Measurements from ENCODE around the gene PHYHIPL. TPM values are rescaled to one million over a fixed set of nuclear protein-coding genes. Genes with fewer than 3 reads are reported as not detected.

The PHYHIPL gene
- total RNA-seq, 1 donor from 2014 or later, result 0.34 TPM

GRCh38 chr10:59225211-59225610 lies 48.8 kb downstream of the PHYHIPL start:
- no peaks in the 10 kb centered on the region for H3K36me3 Mint-ChIP-seq (ENCODE audit: low read depth, unreplicated experiment)
- no peak for FAIRE-seq

DNA sequence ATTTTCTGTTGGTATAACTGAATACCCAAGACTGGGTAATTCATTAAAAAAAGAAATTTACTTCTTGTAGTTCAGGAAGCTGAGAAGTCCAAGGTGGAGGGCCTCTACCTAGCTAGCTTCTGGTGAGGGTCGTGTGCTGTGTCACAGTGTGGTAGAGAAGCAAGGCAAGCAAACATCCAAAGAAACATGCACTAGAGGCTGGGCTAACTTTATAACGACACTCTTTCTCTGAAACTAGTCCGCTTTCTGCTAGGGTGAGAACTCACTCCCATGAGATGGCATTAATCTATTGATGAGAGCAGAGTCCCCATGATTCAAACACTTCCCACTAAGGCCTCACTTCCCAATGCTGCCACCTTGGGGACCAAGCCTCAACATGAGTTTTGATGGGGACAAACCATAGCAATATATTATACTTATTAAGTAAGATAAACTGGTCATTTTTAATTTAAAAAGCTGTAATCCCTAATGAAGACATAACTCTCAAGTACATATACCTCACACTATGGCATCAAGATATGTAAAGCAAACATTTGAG lies 50.8 kb downstream of the PHYHIPL start:
- Histone ChIP-seq H3K9me3 (ENCODE audit: insufficient read depth, low read depth, low read length) (no peaks in the 10 kb centered on the region), H3K36me3 (ENCODE audit: insufficient read depth, low read length) (no peaks in the 10 kb centered on the region), H4K20me1 (ENCODE audit: insufficient read depth, low read length) (no peaks in the 10 kb centered on the region), H3K27me3 (ENCODE audit: insufficient read depth, low read length) (no peaks in the 10 kb centered on the region), H2AFZ (ENCODE audit: low read depth, low read length) (no peak overlapping the region), H3K27ac (ENCODE audit: low read depth, low read length) (no peak overlapping the region), H3K79me2 (ENCODE audit: insufficient read depth, low read length) (no peaks in the 10 kb centered on the region), H3K4me3 (ENCODE audit: insufficient read depth, low read depth, low read length) (no peak overlapping the region), H3K4me2 (ENCODE audit: low read length) (no peak overlapping the region), H3K9ac (ENCODE audit: low read length) (no peak overlapping the region), H3K4me1 (ENCODE audit: insufficient read depth, low read length) (no peaks in the 10 kb centered on the region)
- no peak for TF ChIP-seq EZH2 (IDR thresholded peaks at IDR 0.05; ENCODE audit: insufficient read depth, low read length)
- no peak for TF ChIP-seq CTCF (IDR thresholded peaks at IDR 0.05; ENCODE audit: insufficient read depth, low read depth, low read length)
- FAIRE-seq (no peak), DNase-seq (ENCODE audit: low read depth) (no peak)
- Mint-ChIP-seq H3K9me3 (ENCODE audit: unreplicated experiment) (no peaks in the 10 kb centered on the region), H3K4me3 (ENCODE audit: unreplicated experiment) (no peak overlapping the region), H3K27me3 (ENCODE audit: low read depth, unreplicated experiment) (no peaks in the 10 kb centered on the region), H3K27ac (ENCODE audit: unreplicated experiment) (no peak overlapping the region), H3K36me3 (ENCODE audit: low read depth, unreplicated experiment) (no peaks in the 10 kb centered on the region), H3K4me1 (ENCODE audit: low read depth, unreplicated experiment) (peaks cover 2% of the 10 kb centered on the region)

More at GRCh38 chr10:59225211-59225610, 48.8 kb downstream of the PHYHIPL start:
- no peak overlapping the region for H3K4me2 ChIP-seq (ENCODE audit: low read length)
- H3K36me3 ChIP-seq (ENCODE audit: insufficient read depth, low read length), result no peaks in the 10 kb centered on the region
- no peak overlapping the region for H3K27ac ChIP-seq (ENCODE audit: low read depth, low read length)
- H4K20me1 ChIP-seq (ENCODE audit: insufficient read depth, low read length), result no peaks in the 10 kb centered on the region
- H3K9me3 Mint-ChIP-seq (ENCODE audit: unreplicated experiment), result no peaks in the 10 kb centered on the region
- no peak overlapping the region for H3K4me3 Mint-ChIP-seq (ENCODE audit: unreplicated experiment)
- H3K79me2 ChIP-seq (ENCODE audit: insufficient read depth, low read length), result no peaks in the 10 kb centered on the region
- no peaks in the 10 kb centered on the region for H3K4me1 ChIP-seq (ENCODE audit: insufficient read depth, low read length)
- H3K4me3 ChIP-seq (ENCODE audit: insufficient read depth, low read depth, low read length), result no peak overlapping the region
- no peak overlapping the region for H2AFZ ChIP-seq (ENCODE audit: low read depth, low read length)
- peaks cover 2% of the 10 kb centered on the region for H3K4me1 Mint-ChIP-seq (ENCODE audit: low read depth, unreplicated experiment)
- no peak overlapping the region for H3K27ac Mint-ChIP-seq (ENCODE audit: unreplicated experiment)
- H3K9me3 ChIP-seq (ENCODE audit: insufficient read depth, low read depth, low read length), result no peaks in the 10 kb centered on the region
- H3K27me3 ChIP-seq (ENCODE audit: insufficient read depth, low read length), result no peaks in the 10 kb centered on the region
- no peaks in the 10 kb centered on the region for H3K27me3 Mint-ChIP-seq (ENCODE audit: low read depth, unreplicated experiment)
- no peak for TF ChIP-seq CTCF (IDR thresholded peaks at IDR 0.05; ENCODE audit: insufficient read depth, low read depth, low read length)
- no peak for TF ChIP-seq EZH2 (IDR thresholded peaks at IDR 0.05; ENCODE audit: insufficient read depth, low read length)
- DNase-seq (ENCODE audit: low read depth), result no peak
- no peak overlapping the region for H3K9ac ChIP-seq (ENCODE audit: low read length)

DNA sequence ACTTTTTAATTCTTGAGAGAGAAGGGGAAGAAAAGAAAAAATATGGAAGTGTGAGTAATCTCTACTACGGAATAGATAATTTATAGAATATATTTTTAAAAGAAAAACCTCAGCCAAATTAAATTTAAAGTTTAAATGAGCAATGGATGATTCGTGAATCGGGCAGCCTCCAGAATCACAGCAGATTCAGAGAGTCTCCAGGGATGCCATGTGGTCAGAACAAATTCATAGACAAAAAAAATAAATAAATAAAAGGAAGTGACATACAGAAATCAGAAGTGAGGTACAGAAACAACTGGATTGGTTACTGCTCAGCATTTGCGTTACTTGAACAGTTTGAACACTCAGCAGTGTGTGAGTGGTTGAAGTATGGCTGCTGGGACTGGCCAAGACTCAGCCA lies 53.0 kb downstream of the PHYHIPL start:
- Histone ChIP-seq H3K79me2 (ENCODE audit: insufficient read depth, low read length) (no peaks in the 10 kb centered on the region), H3K9me3 (ENCODE audit: insufficient read depth, low read depth, low read length) (no peaks in the 10 kb centered on the region), H3K27me3 (ENCODE audit: insufficient read depth, low read length) (no peaks in the 10 kb centered on the region), H3K9ac (ENCODE audit: low read length) (no peak overlapping the region), H3K4me2 (ENCODE audit: low read length) (no peak overlapping the region), H4K20me1 (ENCODE audit: insufficient read depth, low read length) (no peaks in the 10 kb centered on the region), H3K4me1 (ENCODE audit: insufficient read depth, low read length) (no peaks in the 10 kb centered on the region), H3K4me3 (ENCODE audit: insufficient read depth, low read depth, low read length) (no peak overlapping the region), H3K36me3 (ENCODE audit: insufficient read depth, low read length) (no peaks in the 10 kb centered on the region), H3K27ac (ENCODE audit: low read depth, low read length) (no peak overlapping the region), H2AFZ (ENCODE audit: low read depth, low read length) (no peak overlapping the region)
- FAIRE-seq (no peak), DNase-seq (ENCODE audit: low read depth) (no peak)
- TF ChIP-seq EZH2 (IDR thresholded peaks at IDR 0.05; ENCODE audit: insufficient read depth, low read length) (no peak), CTCF (IDR thresholded peaks at IDR 0.05; ENCODE audit: insufficient read depth, low read depth, low read length) (no peak)
- Mint-ChIP-seq H3K27me3 (ENCODE audit: low read depth, unreplicated experiment) (no peaks in the 10 kb centered on the region), H3K9me3 (ENCODE audit: unreplicated experiment) (no peaks in the 10 kb centered on the region), H3K4me3 (ENCODE audit: unreplicated experiment) (no peak overlapping the region), H3K4me1 (ENCODE audit: low read depth, unreplicated experiment) (no peaks in the 10 kb centered on the region), H3K27ac (ENCODE audit: unreplicated experiment) (no peak overlapping the region), H3K36me3 (ENCODE audit: low read depth, unreplicated experiment) (no peaks in the 10 kb centered on the region)
